Mucosa of descending colon (tissue), 3 donors: Measurements from ENCODE around the gene TACR2. TPM values are rescaled to one million over a fixed set of nuclear protein-coding genes. Genes with fewer than 3 reads are reported as not detected.

Source experiments
- ATAC-seq: fragments of 200-7000 bp; cut with Tn5 transposase; one replicate; pipeline ENCODE4 v1.9.1; 2020; ENCODE audit warnings: mild to moderate bottlenecking, moderate library complexity
- DNase-seq, 3 donors: peaks; one replicate each; pipeline ENCODE4 v3.0.0-alpha.2; 2020
- H3K36me3 ChIP-seq: fragments of 200-600 bp; one replicate; pipeline ENCODE4 v1.8.0; 2021; ENCODE audit warnings: low read depth, mild to moderate bottlenecking
- H3K4me1 ChIP-seq: fragments of 200-600 bp; one replicate; pipeline ENCODE4 v1.8.0; 2021; ENCODE audit warnings: low read depth, mild to moderate bottlenecking
- H3K4me3 ChIP-seq: fragments of 200-600 bp; one replicate; pipeline ENCODE4 v1.8.0; 2021; ENCODE audit warnings: mild to moderate bottlenecking
- H3K9me3 ChIP-seq: fragments of 200-600 bp; one replicate; pipeline ENCODE4 v1.8.0; 2021; ENCODE audit warnings: mild to moderate bottlenecking
- intact Hi-C, 2 donors: fragments of 100-400 bp; cut with DNase I in 1 of 2; cut with micrococcal nuclease in 1 of 2; formaldehyde crosslinking; loops; one replicate each; pipeline versions ENCODE4 v1.11.0 to v1.11.1; 2022; cut with DNase I, micrococcal nuclease
- total RNA-seq, 3 donors: library from RNA; stranded (reverse); fragmentation: NEBNext Ultra II Directional in 2 of 3; extraction: Animal tissue kit (Norgen Biotek cat#: 25700) in 2 of 3; gene quantifications; one replicate each; pipeline versions ENCODE4 v1.2.1 to v1.2.4, GENCODE V29; 2021 to 2023
- TF ChIP-seq, protein P1 (sequence below): fragments of 200-600 bp; IDR thresholded peaks from one replicate; pipeline ENCODE4 v1.8.0; 2022; ENCODE audit warnings: antibody characterized with exemption, mild to moderate bottlenecking
- donor health status: DM: no; HTN: no; CAD: no; lungs with moderate emphysema.
- donor health status: DM: no; HTN: no; CAD: no.
- donor health status: DM: no; HTN: yes; CAD: no.

TACR2 gene
- total RNA-seq, 3 donors from 2014 or later, result 6.3 to 204 (median 9.5) TPM

DNA sequence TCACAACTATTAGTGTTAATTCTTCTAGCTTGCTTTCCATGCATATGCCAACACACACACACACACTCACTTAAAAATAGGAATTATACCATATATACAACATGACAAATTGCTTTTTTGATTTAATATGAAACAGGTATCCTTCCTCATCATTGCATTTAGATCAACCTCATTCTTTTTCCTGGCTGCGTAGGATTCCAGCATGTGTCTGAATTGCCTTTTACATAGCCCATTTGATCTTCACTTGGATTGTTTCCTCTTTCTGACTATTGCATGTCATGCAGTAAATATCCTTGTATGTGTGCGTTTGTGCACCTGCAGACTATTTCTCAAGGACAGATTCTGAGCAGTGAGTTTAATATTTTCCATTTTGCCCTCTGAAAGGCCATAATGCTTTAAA, 28.2 kb downstream of the TACR2 start:
- TF ChIP-seq, protein P1, sequence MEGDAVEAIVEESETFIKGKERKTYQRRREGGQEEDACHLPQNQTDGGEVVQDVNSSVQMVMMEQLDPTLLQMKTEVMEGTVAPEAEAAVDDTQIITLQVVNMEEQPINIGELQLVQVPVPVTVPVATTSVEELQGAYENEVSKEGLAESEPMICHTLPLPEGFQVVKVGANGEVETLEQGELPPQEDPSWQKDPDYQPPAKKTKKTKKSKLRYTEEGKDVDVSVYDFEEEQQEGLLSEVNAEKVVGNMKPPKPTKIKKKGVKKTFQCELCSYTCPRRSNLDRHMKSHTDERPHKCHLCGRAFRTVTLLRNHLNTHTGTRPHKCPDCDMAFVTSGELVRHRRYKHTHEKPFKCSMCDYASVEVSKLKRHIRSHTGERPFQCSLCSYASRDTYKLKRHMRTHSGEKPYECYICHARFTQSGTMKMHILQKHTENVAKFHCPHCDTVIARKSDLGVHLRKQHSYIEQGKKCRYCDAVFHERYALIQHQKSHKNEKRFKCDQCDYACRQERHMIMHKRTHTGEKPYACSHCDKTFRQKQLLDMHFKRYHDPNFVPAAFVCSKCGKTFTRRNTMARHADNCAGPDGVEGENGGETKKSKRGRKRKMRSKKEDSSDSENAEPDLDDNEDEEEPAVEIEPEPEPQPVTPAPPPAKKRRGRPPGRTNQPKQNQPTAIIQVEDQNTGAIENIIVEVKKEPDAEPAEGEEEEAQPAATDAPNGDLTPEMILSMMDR, result no peak
- ATAC-seq, result no peak
- no peak overlapping the region for H3K4me3 ChIP-seq
- intact Hi-C loops, result loop anchor here in 1 of 2 donors (10.0 kb wide), 1 partner anchor 74 kb away; no protein-coding TSS in a partner anchor
- H3K4me1 ChIP-seq, result peaks cover 7% of the 10 kb centered on the region
- DNase-seq, result no peak
- no peaks in the 10 kb centered on the region for H3K36me3 ChIP-seq
- no peaks in the 10 kb centered on the region for H3K9me3 ChIP-seq

DNA sequence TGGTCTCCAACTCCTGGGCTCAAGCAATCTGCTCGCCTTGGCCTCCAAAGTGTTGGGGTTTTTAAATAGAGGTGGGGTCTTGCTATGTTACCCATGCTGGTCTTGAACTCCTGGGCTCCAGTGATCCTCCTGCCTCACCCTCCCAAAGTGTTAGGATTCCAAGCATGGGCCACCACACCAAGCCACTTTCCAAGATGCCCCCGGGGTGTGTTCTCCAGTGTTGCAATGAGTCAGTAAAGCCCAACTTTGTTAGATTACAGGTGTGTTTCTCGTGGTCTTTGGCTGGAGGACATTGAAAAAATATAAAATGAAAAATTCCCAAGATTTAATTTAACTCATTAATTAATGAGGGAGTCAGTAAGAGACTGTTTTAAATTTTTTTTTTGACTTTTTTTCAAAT, 29.2 kb downstream of the TACR2 start:
- H3K36me3 ChIP-seq, result no peaks in the 10 kb centered on the region
- TF ChIP-seq, protein P1, result no peak
- DNase-seq (no peak), ATAC-seq (no peak)
- H3K4me3 ChIP-seq, result no peak overlapping the region
- H3K9me3 ChIP-seq, result no peaks in the 10 kb centered on the region
- H3K4me1 ChIP-seq, result peaks cover 7% of the 10 kb centered on the region
- intact Hi-C loops, result loop anchor here in 1 of 2 donors (10.0 kb wide), 1 partner anchor 73 kb away; no protein-coding TSS in a partner anchor

DNA sequence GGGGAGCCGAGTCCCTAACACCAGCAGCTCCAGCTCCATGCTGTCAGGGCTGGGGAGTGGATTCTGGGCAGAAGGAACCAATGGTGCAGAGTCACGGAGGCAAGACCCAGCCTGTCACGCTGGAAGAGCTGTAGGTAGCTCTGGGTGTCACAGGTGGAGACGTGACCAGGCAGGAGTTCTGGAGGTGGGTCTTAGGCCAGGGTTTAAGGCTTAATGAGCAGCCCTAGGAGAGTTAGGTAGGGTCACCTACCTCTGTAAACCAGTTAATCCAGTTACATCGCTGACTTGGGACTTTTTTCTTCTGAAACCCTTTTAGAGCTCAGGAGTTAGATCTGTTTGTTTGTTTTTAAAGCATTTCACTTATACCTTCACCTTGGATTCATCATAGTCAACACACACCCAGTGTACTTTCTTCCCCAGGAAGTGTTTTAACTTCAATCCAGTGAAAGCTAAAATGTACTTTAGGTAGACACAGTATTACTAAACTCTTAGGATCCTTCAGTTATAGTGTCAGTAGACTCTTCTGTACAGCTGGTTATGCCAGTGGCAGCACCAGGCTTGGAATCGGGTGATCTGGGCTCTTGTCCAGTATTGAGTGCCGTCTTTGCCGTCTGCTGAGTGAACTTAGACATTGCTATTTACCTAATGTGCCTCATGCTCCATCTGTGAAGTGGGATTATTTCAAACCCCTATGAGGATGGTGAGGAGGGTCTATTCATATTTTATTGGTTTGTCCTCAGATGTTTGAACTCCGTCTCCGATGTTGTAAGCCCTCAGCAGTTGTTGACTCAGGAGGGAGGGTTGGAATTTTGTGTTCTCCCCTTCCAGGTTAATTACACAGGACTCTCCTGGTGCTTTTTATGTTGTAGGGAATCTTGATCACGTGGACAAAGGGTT, 31.0 kb downstream of the TACR2 start:
- Histone ChIP-seq H3K9me3 (no peaks in the 10 kb centered on the region), H3K4me3 (no peak overlapping the region), H3K4me1 (peaks cover 7% of the 10 kb centered on the region), H3K36me3 (no peaks in the 10 kb centered on the region)
- intact Hi-C loops, result loop anchor here in 1 of 2 donors (10.0 kb wide), 1 partner anchor 71 kb away; no protein-coding TSS in a partner anchor
- DNase-seq, result no peak
- ATAC-seq, result peak; percentile 63
- TF ChIP-seq, protein P1, result no peak

DNA sequence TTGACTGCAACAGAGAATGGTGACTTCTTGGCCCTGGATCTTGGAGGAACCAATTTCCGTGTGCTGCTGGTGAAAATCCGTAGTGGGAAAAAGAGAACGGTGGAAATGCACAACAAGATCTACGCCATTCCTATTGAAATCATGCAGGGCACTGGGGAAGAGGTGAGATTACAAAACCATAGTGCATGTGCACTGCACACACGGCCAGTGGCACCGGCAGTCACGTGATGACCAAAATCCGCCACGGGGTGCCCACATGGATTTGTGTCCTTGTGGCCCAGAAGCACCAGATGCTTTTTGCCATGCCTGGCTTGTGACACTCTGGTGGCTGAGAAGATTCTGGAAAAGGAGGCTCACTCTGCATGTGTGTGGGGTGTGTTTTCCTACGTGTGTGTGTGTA, 32.4 kb downstream of the TACR2 start:
- no peak overlapping the region for H3K4me3 ChIP-seq
- DNase-seq (no peak), ATAC-seq (no peak)
- no peaks in the 10 kb centered on the region for H3K36me3 ChIP-seq
- intact Hi-C loops, result loop anchor here in 1 of 2 donors (10.0 kb wide), 1 partner anchor 70 kb away; no protein-coding TSS in a partner anchor
- TF ChIP-seq, protein P1, result no peak
- no peaks in the 10 kb centered on the region for H3K9me3 ChIP-seq
- H3K4me1 ChIP-seq, result peaks cover 7% of the 10 kb centered on the region

DNA sequence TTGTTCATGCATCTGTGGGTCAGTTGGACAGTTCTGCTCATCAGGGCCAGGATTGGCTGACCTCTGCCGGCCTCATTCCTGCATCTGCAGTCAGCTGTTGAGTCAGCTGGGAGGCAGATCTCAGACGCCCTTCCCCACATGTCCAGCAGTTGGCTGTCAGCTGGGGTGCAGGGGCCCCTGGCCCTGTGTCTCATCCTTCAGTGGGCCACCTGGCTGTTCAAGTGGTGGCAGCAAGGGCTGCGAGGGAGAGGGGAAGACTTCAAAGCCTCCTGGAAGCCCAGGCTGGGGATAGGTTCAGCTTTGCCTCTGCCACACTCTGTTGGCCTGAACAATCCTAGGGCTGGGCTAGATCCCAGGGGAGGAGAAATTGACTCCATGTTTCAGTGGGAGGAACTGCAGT, 33.2 kb downstream of the TACR2 start:
- TF ChIP-seq, protein P1, result no peak
- ATAC-seq (no peak), DNase-seq (no peak)
- H3K4me1 ChIP-seq, result peaks cover 7% of the 10 kb centered on the region
- H3K9me3 ChIP-seq, result no peaks in the 10 kb centered on the region
- no peaks in the 10 kb centered on the region for H3K36me3 ChIP-seq
- intact Hi-C loops, result loop anchor here in 1 of 2 donors (10.0 kb wide), 1 partner anchor 69 kb away; no protein-coding TSS in a partner anchor
- no peak overlapping the region for H3K4me3 ChIP-seq
